HL-60 (cell line): ENCODE measurements around the gene DPP6.

ENCODE experiments used
- DNase-seq, 2 experiments: peaks; one replicate each; pipeline ENCODE4 v3.0.0-alpha.2; 2010 to 2020; ENCODE audit warnings: low read depth in 1 of 2, low spot score in 1 of 2
- H3K27ac ChIP-seq: fragments of 250-450 bp; sonication (Bioruptor Pico); replicated peaks from 2 replicates; pipeline ENCODE4 v1.5.1; 2020; ENCODE audit warnings: mild to moderate bottlenecking, moderate library complexity
- H3K27me3 ChIP-seq: fragments of 250-450 bp; sonication (Bioruptor Pico); 2 replicates; pipeline ENCODE4 v1.5.1; 2021; ENCODE audit warnings: mild to moderate bottlenecking, moderate library complexity; ENCODE audit not compliant: insufficient read depth, poor library complexity, severe bottlenecking
- H3K4me3 ChIP-seq: replicated peaks from 2 replicates; pipeline ENCODE4 v1.5.1; 2011; ENCODE audit warnings: mild to moderate bottlenecking, control low read depth, low read length; ENCODE audit not compliant: insufficient read depth
- CTCF ChIP-seq: IDR thresholded peaks from one replicate; pipeline ENCODE4 v1.5.1; 2011; ENCODE audit warnings: low read length, control low read depth, inconsistent platforms; ENCODE audit not compliant: insufficient read depth
- GABPA ChIP-seq: IDR thresholded peaks from 2 replicates; pipeline ENCODE4 v1.6.1; 2012; ENCODE audit warnings: low read depth
- POLR2AphosphoS5 ChIP-seq: IDR thresholded peaks from 2 replicates; pipeline ENCODE4 v1.6.1; 2012; ENCODE audit warnings: low read depth
- REST ChIP-seq: IDR thresholded peaks from 2 replicates; pipeline ENCODE4 v1.6.1; 2012; ENCODE audit warnings: low read depth; ENCODE audit not compliant: insufficient replicate concordance
- SPI1 ChIP-seq: IDR thresholded peaks from 2 replicates; pipeline ENCODE4 v1.6.1; 2012; ENCODE audit warnings: low read depth, mild to moderate bottlenecking, borderline replicate concordance

The DPP6 gene

GRCh38 chr7:154860621-154861375 lies 808.6 kb downstream of the DPP6 start:
- Histone ChIP-seq H3K27me3 (no peaks in the 10 kb centered on the region), H3K27ac (no peak overlapping the region), H3K4me3 (no peak overlapping the region)
- TF ChIP-seq GABPA (no peak), SPI1 (no peak), POLR2AphosphoS5 (no peak), REST (no peak), CTCF (no peak)
- DNase-seq: no peak

GRCh38 chr7:154861589-154861988 lies 809.4 kb downstream of the DPP6 start:
- no peak for DNase-seq
- Histone ChIP-seq H3K4me3 (no peak overlapping the region), H3K27ac (no peak overlapping the region), H3K27me3 (no peaks in the 10 kb centered on the region)
- TF ChIP-seq SPI1 (no peak), GABPA (no peak), REST (no peak), POLR2AphosphoS5 (no peak), CTCF (no peak)

GRCh38 chr7:154862153-154862791 lies 810.1 kb downstream of the DPP6 start:
- TF ChIP-seq REST (no peak), POLR2AphosphoS5 (no peak)
- Histone ChIP-seq H3K27me3 (no peaks in the 10 kb centered on the region), H3K4me3 (no peak overlapping the region), H3K27ac (no peak overlapping the region)
- DNase-seq: no peak
